Thoracic aorta (tissue), 2 donors: ENCODE results near the gene TBX18. TPM values are rescaled to one million over a fixed set of nuclear protein-coding genes. Genes with fewer than 3 reads are reported as not detected.

Source experiments
- ATAC-seq: fragments of 150-250 bp; one replicate; pipeline ENCODE4 v1.8.0; 2017; ENCODE audit warnings: low read depth; ENCODE audit not compliant: insufficient number of reproducible peaks, low FRiP score
- DNase-seq: peaks from one replicate; pipeline ENCODE4 v3.0.0-alpha.2; 2020; ENCODE audit warnings: low spot score
- H3K27ac ChIP-seq, 2 donors: fragments of 200-600 bp; sonication (generic); 1 replicate in 1 of 2; 2 replicates in 1 of 2; pipeline ENCODE4 v1.5.1; 2016; ENCODE audit warnings: mild to moderate bottlenecking in 2 of 2, moderate library complexity in 2 of 2
- H3K27me3 ChIP-seq: fragments of 200-600 bp; sonication (generic); replicated peaks from 2 replicates; pipeline ENCODE4 v1.6.0; 2016; ENCODE audit warnings: mild to moderate bottlenecking; ENCODE audit not compliant: insufficient read depth
- H3K36me3 ChIP-seq: fragments of 200-600 bp; sonication (generic); one replicate; pipeline ENCODE4 v1.5.1; 2016
- H3K4me1 ChIP-seq, 2 donors: fragments of 200-600 bp; sonication (generic); 1 replicate in 1 of 2; 2 replicates in 1 of 2; pipeline versions ENCODE4 v1.5.1 to v1.6.0; 2016; ENCODE audit warnings: low read depth in 2 of 2, mild to moderate bottlenecking in 1 of 2; ENCODE audit not compliant: control insufficient read depth in 1 of 2
- H3K4me3 ChIP-seq: fragments of 200-600 bp; sonication (generic); 2 replicates; pipeline ENCODE4 v1.5.1; 2016; ENCODE audit warnings: mild to moderate bottlenecking
- H3K9me3 ChIP-seq: fragments of 200-600 bp; sonication (generic); 2 replicates; pipeline ENCODE4 v1.5.1; 2016
- CTCF ChIP-seq: fragments of 200-600 bp; sonication (generic); IDR thresholded peaks from one replicate; pipeline ENCODE4 v1.5.1; 2019; ENCODE audit warnings: antibody characterized with exemption
- total RNA-seq, 2 donors: library from RNA; depleted of rRNA; stranded (reverse); fragments of >200 nt; gene quantifications; one replicate each; pipeline versions ENCODE4 v1.1.0 to v1.2.3, GENCODE V29; 2016

The TBX18 gene
- total RNA-seq, 2 donors from 2014 or later: 53.5 to 85.4 TPM

- H3K27me3 ChIP-seq: no peaks in the 10 kb centered on the region
- no peak for DNase-seq
- ATAC-seq: no peak
- H3K36me3 ChIP-seq: no peaks in the 10 kb centered on the region
- H3K9me3 ChIP-seq: no peaks in the 10 kb centered on the region
- H3K4me1 ChIP-seq: no peaks in the 10 kb centered on the region
- no peak overlapping the region for H3K27ac ChIP-seq
- TF ChIP-seq CTCF: no peak
- H3K4me3 ChIP-seq: no peak overlapping the region
These were observed 15.0 kb upstream of the TBX18 start for GRCh38 chr6:84779380-84779779.

GRCh38 chr6:84777888-84778287 lies 13.5 kb upstream of the TBX18 start:
- Histone ChIP-seq H3K4me1 (no peaks in the 10 kb centered on the region), H3K27ac (no peak overlapping the region), H3K27me3 (no peaks in the 10 kb centered on the region), H3K36me3 (no peaks in the 10 kb centered on the region), H3K9me3 (no peaks in the 10 kb centered on the region), H3K4me3 (no peak overlapping the region)
- no peak for TF ChIP-seq CTCF
- no peak for ATAC-seq
- no peak for DNase-seq

- H3K27me3 ChIP-seq: no peaks in the 10 kb centered on the region
- H3K9me3 ChIP-seq: no peaks in the 10 kb centered on the region
- no peak for TF ChIP-seq CTCF
- H3K4me3 ChIP-seq: no peak overlapping the region
- ATAC-seq (no peak), DNase-seq (no peak)
- H3K27ac ChIP-seq: no peak overlapping the region
- H3K4me1 ChIP-seq: no peaks in the 10 kb centered on the region
- H3K36me3 ChIP-seq: no peaks in the 10 kb centered on the region
These were observed 12.0 kb upstream of the TBX18 start for GRCh38 chr6:84776392-84776791.

- H3K27me3 ChIP-seq: no peaks in the 10 kb centered on the region
- H3K4me1 ChIP-seq: no peaks in the 10 kb centered on the region
- no peaks in the 10 kb centered on the region for H3K9me3 ChIP-seq
- DNase-seq (no peak), ATAC-seq (no peak)
- H3K36me3 ChIP-seq: no peaks in the 10 kb centered on the region
- no peak overlapping the region for H3K27ac ChIP-seq
- H3K4me3 ChIP-seq: no peak overlapping the region
- TF ChIP-seq CTCF: no peak
These were observed 11.4 kb upstream of the TBX18 start for GRCh38 chr6:84775751-84776150.

- Histone ChIP-seq H3K4me3 (peak overlapping the region; percentile 76), H3K4me1 (no peaks in the 10 kb centered on the region), H3K27ac (peak overlapping the region; percentile 95 to 96), H3K27me3 (no peaks in the 10 kb centered on the region), H3K9me3 (no peaks in the 10 kb centered on the region), H3K36me3 (no peaks in the 10 kb centered on the region)
- TF ChIP-seq CTCF: no peak
- ATAC-seq (no peak), DNase-seq (no peak)
These were observed 10.5 kb upstream of the TBX18 start for GRCh38 chr6:84774985-84775284.
